ENCODE results near the gene PEPD.

PEPD gene

DNA sequence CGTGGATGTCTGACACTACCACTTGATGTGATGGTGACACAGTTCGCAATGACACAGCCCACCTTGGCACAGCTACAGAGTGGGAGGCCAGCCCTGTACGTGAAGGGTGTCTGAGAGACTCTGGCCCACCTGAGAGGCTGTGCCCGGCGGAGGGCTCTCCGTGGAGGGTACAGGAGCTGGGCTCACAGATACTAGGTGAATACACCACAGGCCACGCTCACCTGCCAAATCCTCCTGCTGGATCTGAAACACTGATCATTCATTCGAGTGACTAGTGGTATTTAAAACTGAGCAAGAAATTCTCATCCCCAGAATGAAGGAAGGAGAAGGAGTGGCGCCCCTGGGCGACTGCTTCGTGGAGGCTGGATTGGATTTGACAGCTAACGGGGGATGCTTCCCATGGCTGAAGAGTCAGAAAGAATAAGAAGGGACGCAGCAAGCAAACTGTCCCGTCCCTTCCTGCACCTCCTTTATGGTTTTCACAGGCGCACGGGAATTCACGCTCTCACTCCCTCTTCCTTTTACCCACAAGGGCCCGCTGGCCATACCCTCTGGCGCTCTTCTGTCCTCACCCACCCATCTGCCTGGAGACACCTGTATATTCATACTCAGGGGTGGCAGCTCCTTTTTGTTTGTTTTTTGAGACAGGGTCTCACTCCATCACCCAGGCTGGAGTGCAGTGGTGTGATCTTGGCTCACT lies 123.1 kb downstream of the PEPD start:
- TF ChIP-seq ZNF274 (IDR thresholded peaks at IDR 0.05; ENCODE audit: low read depth, low read length): no peak

DNA sequence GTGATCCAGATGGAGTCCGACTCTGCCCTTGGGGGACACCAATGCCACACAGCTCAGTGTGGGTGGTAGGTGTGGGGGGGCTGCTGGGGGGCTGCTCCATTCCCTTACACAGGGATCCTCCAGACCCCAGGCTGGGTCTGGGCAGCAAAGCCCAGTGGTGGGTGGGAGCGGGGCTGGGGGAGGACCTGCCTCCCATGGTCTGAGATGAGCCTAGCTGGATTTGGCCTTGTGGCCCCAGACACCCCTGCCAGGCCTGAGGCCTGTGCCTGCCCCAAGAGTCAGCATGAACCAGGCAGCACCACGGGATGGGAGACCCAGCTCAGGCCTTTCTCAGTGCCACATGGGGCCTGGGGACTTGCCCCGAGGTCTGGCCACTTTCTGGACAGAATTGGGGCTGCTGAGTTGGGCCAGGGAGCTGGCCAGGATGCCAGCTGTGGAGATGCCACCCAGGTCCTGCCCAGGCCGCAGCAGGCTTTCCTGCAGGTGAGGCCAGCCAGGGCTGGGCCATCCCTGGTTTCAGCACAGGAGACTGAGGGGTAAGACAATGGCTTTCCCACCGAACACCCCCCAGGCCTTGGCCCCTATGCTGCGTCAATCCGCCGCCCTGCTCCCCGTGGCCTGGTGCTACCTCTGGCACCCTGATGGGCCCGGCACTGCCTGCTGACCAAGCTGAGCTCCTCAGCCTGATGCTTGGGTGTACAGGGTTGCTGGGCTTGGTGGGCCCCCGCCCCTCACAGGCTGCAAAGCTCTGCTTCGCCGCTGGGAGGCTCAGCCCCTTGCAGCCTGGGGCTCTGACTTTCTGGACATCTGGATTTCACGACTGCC lies 123.8 kb downstream of the PEPD start:
- no peak overlapping the region for H3K4me3 ChIP-seq (ENCODE audit: low read length)
- no peak for TF ChIP-seq ZNF274 (IDR thresholded peaks at IDR 0.05; ENCODE audit: low read depth, low read length)

More for the DNA sequence above, 123.1 kb downstream of the PEPD start:
- no peak overlapping the region for H3K4me3 ChIP-seq (ENCODE audit: low read length)

DNA sequence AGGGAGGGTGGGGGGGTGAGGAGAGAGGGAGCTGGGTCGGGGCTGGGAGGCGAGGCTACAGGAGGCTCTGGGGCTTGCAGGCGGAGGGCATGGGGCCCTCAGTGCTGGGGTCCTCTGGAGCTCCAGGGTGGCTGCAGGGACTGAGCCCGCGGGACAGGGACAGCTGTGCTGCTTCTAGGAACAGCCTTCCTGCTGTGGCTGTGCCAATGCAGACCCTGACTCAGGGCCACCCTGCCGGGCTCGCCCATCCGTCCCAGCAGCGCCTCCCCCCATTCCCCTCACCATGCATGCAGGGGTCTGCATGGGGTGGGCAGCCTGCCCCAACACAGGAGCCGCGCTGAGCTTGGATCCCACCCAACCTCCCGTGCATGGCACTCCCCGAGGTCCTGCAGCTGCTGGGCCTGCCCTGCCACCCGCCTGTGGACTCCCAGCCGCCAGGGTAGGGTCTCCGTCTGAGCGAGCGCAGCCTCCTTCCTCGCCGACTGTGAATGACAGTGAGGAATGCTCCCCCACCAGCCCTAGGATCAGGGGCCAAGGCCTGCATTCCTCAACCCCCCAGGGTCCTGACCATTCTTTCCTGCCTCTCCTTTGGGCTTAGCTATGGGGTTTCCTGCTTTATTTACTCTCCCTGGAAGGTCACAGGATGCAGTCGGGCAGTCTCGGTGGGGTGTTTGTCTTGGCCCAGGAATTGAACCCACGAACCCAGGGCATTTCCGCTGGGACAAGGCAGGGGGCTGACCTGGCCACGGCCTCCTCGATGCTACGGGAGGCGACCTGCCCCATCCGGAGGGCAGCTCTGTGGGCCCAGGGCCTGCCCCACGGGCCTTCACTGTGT lies 124.7 kb downstream of the PEPD start:
- TF ChIP-seq ZNF274 (IDR thresholded peaks at IDR 0.05; ENCODE audit: low read depth, low read length): no peak
- no peak overlapping the region for H3K4me3 ChIP-seq (ENCODE audit: low read length)

DNA sequence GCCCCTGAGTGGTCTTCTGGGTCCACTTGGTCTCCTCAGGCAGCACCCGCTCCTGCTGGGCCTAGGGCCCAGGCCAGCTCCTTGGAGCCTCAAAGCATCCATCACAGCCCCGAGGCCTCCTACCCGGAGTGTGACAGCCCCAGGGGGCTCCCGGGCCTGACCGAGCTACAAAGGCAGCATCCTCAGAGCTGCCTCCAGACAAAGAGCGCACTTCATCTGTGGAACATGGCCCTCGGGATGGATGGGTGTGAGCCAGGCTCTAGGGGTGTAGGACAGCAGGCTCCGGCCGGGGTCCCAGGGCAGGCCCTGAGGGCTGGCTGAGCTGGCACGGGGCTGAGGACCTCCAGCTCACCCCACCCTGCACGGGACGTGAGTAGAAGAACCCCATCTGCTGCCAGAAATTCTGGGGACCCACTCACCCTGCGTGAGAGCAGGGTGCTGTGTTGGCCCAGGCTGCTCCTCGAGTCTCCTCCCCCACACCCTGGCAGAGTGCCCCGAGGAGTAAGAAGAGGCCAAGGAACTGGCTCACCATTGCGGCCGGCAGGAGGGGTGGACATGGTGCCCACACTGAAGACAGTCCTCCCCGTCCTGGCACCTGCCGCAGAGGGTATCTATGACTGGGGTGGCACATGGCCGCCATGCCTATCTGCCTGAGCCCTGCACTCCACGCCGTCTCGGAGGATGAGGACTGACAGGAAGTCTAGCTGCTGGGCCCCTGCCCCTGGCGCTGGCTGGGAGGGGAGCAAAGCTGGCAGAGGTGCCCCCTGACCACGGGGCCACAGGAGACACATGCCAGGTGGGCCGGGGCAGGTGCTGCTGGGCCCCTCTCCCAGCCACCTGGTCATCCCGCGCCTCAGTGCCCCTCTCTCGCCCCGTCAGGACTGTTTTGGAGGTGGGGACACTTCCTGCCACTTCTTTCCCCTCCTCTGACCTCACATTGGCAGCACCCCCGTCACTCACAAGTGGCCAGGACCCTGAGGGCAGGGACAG lies 125.7 kb downstream of the PEPD start:
- no peak overlapping the region for H3K4me3 ChIP-seq (ENCODE audit: low read length)
- TF ChIP-seq ZNF274 (IDR thresholded peaks at IDR 0.05; ENCODE audit: low read depth, low read length): no peak

DNA sequence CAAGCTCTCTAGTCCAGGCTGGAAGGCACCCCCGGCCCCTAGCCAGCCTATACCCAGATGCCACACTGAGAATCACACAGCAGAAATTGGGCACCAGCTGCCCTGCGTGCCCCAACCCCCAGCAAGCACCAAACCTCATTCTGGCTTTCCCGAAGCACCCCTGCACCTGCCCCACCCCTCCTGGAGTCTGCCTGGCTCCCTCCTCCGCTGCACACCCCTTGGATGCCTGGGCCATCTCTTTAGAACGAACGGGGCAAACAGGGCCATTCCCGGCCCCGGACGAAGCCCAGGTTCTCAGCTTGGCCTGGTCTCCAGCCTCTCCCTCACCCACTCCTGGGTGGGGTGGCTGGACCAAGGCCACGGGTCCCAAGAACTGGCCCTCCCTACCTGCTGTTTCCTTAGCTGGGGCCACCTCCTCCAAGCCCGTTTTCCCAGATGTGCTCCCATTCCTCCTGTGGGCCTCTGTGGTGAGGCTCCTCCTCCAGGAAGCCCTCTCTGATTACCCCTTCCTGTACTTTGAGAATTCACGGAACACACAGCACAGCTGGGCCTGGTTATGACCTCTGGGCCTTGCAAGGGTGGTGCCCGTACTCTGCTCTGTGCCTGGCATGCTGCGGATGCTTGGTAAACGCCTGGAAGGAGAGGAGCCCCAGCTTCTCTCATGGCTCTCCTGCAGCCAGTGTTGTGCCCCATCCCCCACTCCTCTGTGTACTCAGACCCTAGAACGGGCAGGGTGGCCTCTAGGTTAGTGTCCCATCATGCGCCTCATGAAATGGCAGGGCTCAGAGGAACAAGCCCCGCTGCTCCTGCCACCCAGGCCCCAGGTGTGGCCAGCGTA lies 126.6 kb downstream of the PEPD start:
- H3K4me3 ChIP-seq (ENCODE audit: low read length): no peak overlapping the region
- TF ChIP-seq ZNF274 (IDR thresholded peaks at IDR 0.05; ENCODE audit: low read depth, low read length): no peak

DNA sequence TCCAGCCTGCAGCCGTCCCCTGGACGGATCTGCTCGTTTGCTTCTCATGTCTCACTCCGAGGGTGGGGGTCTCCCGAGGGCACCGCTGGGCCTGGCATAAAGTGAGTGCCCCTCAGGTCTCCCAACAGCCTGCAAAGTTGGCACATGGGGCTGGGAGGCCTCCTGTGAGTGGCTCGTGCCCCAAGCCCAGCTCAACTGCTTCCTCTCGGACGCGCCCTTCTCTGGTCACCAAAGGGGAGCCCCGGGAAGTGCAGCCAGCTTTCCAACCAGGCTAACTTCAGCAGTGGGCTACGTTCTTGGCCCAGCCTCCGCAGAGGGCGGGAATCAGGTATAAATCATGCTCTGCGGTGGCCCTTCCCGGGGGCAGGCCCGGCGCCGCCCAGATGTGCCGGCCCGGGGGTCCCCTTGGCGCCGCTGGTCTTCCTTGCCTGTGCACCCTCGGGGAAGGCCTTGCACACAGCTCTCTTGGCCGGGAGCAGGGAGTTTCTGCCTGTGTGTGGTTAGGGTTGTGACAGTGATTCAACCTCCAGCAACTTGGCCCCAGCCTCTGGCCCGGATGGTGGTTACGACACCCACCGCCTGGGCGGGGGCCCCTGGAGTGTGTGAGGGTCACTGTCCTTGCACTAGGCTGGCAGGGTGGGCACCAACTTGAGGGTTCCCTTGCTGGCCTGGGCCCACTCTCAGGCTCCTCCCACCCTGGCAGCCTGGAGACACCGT lies 127.4 kb downstream of the PEPD start:
- no peak for TF ChIP-seq ZNF274 (IDR thresholded peaks at IDR 0.05; ENCODE audit: low read depth, low read length)
- no peak overlapping the region for H3K4me3 ChIP-seq (ENCODE audit: low read length)

DNA sequence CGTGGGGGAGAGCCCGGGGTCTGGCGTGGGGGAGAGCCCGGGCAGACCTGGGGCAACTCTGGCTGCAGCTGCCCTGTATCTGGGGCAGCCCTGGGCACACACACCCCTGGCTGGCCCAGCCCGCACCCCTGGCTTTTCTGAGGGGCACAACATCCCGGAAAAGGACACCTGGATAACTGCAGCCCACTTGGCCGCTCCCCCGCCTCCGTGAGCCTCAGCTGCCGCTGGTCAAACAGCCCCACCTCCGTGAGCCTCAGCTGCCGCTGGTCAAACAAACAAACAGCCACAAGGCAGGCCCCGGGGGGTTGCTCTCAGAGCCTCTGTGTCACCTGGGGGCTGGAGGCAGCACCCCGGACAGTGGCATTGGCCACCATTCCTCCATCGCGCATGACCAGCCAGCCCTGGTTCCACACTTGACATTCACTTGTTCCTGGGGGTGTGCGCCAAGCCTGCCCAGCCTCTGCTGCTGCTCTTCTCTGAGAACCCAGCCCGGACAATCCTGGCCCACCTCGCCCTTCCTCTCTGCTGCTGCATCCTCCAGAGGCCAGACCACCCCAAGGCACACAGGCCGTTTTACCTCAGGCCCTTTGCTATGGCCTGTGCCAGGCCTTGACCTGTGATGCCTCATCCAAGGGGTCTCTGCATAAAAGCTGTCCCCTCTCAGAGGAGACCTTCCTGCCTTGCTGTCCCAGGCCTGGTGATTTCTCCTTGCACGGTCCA lies 128.1 kb downstream of the PEPD start:
- no peak for TF ChIP-seq ZNF274 (IDR thresholded peaks at IDR 0.05; ENCODE audit: low read depth, low read length)
- H3K4me3 ChIP-seq (ENCODE audit: low read length): no peak overlapping the region

DNA sequence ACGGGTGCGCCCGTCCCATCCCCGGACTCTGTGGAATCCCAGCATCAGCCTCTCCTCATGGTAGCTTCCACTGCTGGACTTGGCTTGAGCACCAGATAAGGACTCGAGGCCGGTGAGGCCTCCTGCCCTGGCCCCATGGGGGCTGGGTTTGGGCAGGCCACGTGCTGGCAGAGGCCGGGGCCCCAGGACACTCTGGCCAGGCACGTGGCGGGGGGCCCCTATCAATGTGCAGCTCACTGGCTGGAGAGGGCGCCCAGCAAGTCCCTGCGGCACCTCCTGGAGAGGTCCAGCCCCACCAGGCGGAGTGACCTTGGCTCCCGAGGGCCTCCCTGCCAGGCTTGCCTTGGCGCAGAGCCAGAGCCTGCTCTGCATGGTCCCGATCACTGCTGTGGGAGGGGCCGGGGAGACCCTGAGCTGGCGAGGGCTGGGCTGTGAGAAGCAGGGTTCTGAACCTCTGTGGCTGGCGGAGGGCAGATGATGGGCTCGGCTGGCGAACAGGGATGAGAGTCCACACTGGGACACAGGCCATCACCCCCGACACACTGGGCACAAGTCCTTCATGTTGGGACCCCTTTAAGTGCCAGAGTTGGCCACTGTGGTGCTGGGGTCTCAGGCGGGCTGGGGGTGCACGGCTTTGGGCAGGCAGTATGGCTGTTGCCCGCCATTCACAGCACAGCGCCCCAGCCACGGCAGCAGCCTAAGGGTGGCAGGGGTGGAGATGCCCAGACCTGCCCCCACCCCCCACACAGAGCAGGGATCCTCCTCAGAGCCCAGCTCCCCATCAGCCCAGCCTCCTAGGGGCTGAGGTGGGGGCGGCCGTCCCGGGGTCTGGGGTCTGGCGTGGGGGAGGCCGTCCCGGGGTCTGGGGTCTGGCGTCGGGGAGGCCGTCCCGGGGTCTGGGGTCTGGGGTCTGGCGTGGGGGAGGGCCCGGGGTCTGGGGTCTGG lies 129.0 kb downstream of the PEPD start:
- no peak for TF ChIP-seq ZNF274 (IDR thresholded peaks at IDR 0.05; ENCODE audit: low read depth, low read length)
- no peak overlapping the region for H3K4me3 ChIP-seq (ENCODE audit: low read length)

DNA sequence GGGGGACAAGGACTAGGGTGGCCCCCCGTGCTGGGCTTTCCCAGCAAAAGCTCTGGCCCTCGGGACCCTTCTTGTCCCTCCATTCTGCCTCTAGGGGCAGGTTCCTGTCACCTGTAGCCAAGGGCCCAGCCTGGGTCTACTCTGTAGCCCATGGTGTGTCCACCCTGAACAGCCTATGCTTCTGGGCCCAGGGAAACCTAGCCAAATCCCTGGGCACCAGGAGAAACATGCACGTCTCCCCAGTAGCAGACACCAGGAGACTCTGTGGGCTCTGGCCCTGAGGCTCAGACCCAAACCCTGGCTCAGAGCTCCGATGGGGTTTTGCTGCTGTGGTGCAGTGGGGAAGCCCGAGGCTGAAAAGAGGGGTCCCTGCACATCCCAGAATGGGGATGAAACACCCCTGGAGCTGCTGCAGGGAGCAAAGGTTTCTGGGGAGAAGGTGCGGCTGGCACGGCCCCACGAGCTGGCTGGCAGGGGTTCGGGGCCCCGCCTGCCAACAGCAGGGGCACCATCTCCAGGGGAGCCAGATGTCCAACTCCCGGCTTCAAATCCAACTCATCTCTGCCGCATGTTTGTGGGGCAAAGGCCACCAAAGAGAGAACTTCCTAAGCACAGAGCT lies 129.9 kb downstream of the PEPD start:
- TF ChIP-seq ZNF274 (IDR thresholded peaks at IDR 0.05; ENCODE audit: low read depth, low read length): no peak
- no peak overlapping the region for H3K4me3 ChIP-seq (ENCODE audit: low read length)
